Fibroblast of lung (primary cell): Measurements from ENCODE around the gene AXIN2.

Source experiments
- EZH2 ChIP-seq: IDR thresholded peaks from 2 replicates; pipeline ENCODE4 v1.5.1; 2012; ENCODE audit warnings: low read length, control low read depth, mild to moderate bottlenecking; ENCODE audit errors: missing control alignments
- TF ChIP-seq, protein P1 (sequence below), 2 donors: IDR thresholded peaks in 1 of 2; conservative IDR thresholded peaks in 1 of 2; 1 replicate in 1 of 2; 2 replicates in 1 of 2; pipeline ENCODE4 v1.5.1; 2011 to 2012; ENCODE audit warnings: low read length in 2 of 2, control low read depth in 1 of 2, inconsistent platforms in 1 of 2, low read depth in 1 of 2, mild to moderate bottlenecking in 1 of 2

DNA sequence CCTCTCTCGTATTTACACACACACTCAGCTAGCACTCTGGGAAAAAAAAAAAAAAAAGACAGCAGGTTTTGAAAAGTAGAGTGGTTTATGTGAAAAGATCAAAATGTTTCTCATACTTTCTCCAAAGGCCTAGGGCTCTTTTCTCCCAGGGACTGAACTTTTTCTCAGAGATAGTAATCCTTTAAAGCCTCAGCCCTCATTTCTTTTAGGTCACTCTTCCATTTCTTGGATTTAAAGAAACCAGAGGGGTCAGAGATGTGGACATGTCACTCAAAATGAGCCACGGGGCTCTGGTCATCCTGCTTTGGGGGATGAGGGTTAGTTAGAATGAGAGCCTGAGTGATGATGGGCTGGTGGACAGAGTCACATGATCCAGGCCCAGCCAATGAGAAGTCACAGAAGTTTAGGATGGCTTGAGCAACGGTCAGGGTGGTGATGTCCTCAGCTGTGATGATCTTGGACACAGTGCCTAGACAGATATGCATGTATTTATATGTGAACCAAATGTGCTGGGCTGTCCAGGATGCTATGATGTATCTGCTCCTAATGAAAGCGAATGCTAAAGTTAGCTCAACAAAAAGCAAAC is 33.7 kb upstream of the AXIN2 start:
- TF ChIP-seq, protein P1, sequence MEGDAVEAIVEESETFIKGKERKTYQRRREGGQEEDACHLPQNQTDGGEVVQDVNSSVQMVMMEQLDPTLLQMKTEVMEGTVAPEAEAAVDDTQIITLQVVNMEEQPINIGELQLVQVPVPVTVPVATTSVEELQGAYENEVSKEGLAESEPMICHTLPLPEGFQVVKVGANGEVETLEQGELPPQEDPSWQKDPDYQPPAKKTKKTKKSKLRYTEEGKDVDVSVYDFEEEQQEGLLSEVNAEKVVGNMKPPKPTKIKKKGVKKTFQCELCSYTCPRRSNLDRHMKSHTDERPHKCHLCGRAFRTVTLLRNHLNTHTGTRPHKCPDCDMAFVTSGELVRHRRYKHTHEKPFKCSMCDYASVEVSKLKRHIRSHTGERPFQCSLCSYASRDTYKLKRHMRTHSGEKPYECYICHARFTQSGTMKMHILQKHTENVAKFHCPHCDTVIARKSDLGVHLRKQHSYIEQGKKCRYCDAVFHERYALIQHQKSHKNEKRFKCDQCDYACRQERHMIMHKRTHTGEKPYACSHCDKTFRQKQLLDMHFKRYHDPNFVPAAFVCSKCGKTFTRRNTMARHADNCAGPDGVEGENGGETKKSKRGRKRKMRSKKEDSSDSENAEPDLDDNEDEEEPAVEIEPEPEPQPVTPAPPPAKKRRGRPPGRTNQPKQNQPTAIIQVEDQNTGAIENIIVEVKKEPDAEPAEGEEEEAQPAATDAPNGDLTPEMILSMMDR (conservative IDR thresholded peaks at IDR 0.05 in 1 of 2, IDR thresholded peaks at IDR 0.05 in 1 of 2; ENCODE audit: low read depth in 1 of 2, low read length in 2 of 2) = no peak
- TF ChIP-seq EZH2 = no peak
